ENCODE data around the gene CACNA1C. TPM values are rescaled to one million over a fixed set of nuclear protein-coding genes. Genes with fewer than 3 reads are reported as not detected.

The CACNA1C gene
- total RNA-seq, 1 donor from 2014 or later, result 0.02 TPM

- Mint-ChIP-seq H3K27ac (no peak overlapping the region), H3K36me3 (ENCODE audit: low read depth) (no peaks in the 10 kb centered on the region), H3K4me3 (no peak overlapping the region), H3K27me3 (no peaks in the 10 kb centered on the region), H3K9me3 (no peaks in the 10 kb centered on the region), H3K4me1 (no peaks in the 10 kb centered on the region)
- ATAC-seq (ENCODE audit: low read depth) (no peak), DNase-seq (no peak)
- TF ChIP-seq CTCF (IDR thresholded peaks at IDR 0.05), result no peak
- CTCF ChIA-PET, result no interaction called here
- POLR2A ChIA-PET, result no interaction called here
- intact Hi-C loops (cut with micrococcal nuclease), result no loop called here
Observed at GRCh38 chr12:2509137-2509536, 456.4 kb downstream of the CACNA1C start.

GRCh38 chr12:2510045-2510444, 457.3 kb downstream of the CACNA1C start:
- ChIA-PET CTCF (no interaction called here), POLR2A (no interaction called here)
- intact Hi-C loops (cut with micrococcal nuclease), result no loop called here
- no peak for TF ChIP-seq CTCF (IDR thresholded peaks at IDR 0.05)
- ATAC-seq (ENCODE audit: low read depth) (no peak), DNase-seq (no peak)
- Mint-ChIP-seq H3K9me3 (no peaks in the 10 kb centered on the region), H3K36me3 (ENCODE audit: low read depth) (no peaks in the 10 kb centered on the region), H3K27me3 (no peaks in the 10 kb centered on the region), H3K27ac (no peak overlapping the region), H3K4me3 (no peak overlapping the region), H3K4me1 (no peaks in the 10 kb centered on the region)

- no peaks in the 10 kb centered on the region for H3K36me3 Mint-ChIP-seq (ENCODE audit: low read depth)
- H3K9me3 Mint-ChIP-seq, result no peaks in the 10 kb centered on the region
- CTCF ChIA-PET, result no interaction called here
- H3K4me1 Mint-ChIP-seq, result no peaks in the 10 kb centered on the region
- intact Hi-C loops (cut with micrococcal nuclease), result no loop called here
- no peak for TF ChIP-seq CTCF (IDR thresholded peaks at IDR 0.05)
- POLR2A ChIA-PET, result no interaction called here
- no peak overlapping the region for H3K4me3 Mint-ChIP-seq
- DNase-seq (no peak), ATAC-seq (ENCODE audit: low read depth) (no peak)
- H3K27me3 Mint-ChIP-seq, result no peaks in the 10 kb centered on the region
- H3K27ac Mint-ChIP-seq, result no peak overlapping the region
Observed at GRCh38 chr12:2513141-2514037, 460.6 kb downstream of the CACNA1C start.

- DNase-seq (no peak), ATAC-seq (ENCODE audit: low read depth) (no peak)
- Mint-ChIP-seq H3K36me3 (ENCODE audit: low read depth) (no peaks in the 10 kb centered on the region), H3K4me1 (no peaks in the 10 kb centered on the region), H3K9me3 (no peaks in the 10 kb centered on the region), H3K27ac (no peak overlapping the region), H3K27me3 (no peaks in the 10 kb centered on the region), H3K4me3 (no peak overlapping the region)
- ChIA-PET POLR2A (no interaction called here), CTCF (no interaction called here)
- TF ChIP-seq CTCF (IDR thresholded peaks at IDR 0.05), result no peak
- intact Hi-C loops (cut with micrococcal nuclease), result no loop called here
Observed at GRCh38 chr12:2514038-2514340, 461.2 kb downstream of the CACNA1C start.

- DNase-seq, result no peak
- Mint-ChIP-seq H3K4me3 (no peak overlapping the region), H3K9me3 (no peaks in the 10 kb centered on the region), H3K27ac (no peak overlapping the region), H3K27me3 (peaks cover 2% of the 10 kb centered on the region), H3K36me3 (ENCODE audit: low read depth) (no peaks in the 10 kb centered on the region), H3K4me1 (no peaks in the 10 kb centered on the region)
- ChIA-PET CTCF (no interaction called here), POLR2A (no interaction called here)
- no peak for ATAC-seq (ENCODE audit: low read depth)
- no peak for TF ChIP-seq CTCF (IDR thresholded peaks at IDR 0.05)
- intact Hi-C loops (cut with micrococcal nuclease), result no loop called here
Observed at GRCh38 chr12:2520722-2521246, 468.0 kb downstream of the CACNA1C start.

Measured in activated B cell treated with CpG ODN at 0.5 μM for 24 hours (primary cell).